ENCODE results near the gene DCC. TPM values are rescaled to one million over a fixed set of nuclear protein-coding genes. Genes with fewer than 3 reads are reported as not detected.

Gene DCC
- total RNA-seq, 2 donors from 2014 or later = 0.10 to 0.48 TPM

- intact Hi-C loops (cut with DNase I) = no loop called here
- no peak for DNase-seq
- Histone ChIP-seq H3K9me3 (no peaks in the 10 kb centered on the region), H3K36me3 (no peaks in the 10 kb centered on the region), H3K27ac (no peak overlapping the region), H3K4me1 (no peaks in the 10 kb centered on the region), H3K27me3 (no peaks in the 10 kb centered on the region), H3K4me3 (no peak overlapping the region), H3K9ac (ENCODE audit: low read depth in 2 of 2, low read length in 2 of 2) (no peak overlapping the region)
- TF ChIP-seq CTCF (IDR thresholded peaks at IDR 0.05) = no peak
These were observed 327.6 kb downstream of the DCC start for GRCh38 chr18:52667463-52668065.

- no peaks in the 10 kb centered on the region for H3K9me3 ChIP-seq
- H3K4me3 ChIP-seq = no peak overlapping the region
- no peak for TF ChIP-seq CTCF (IDR thresholded peaks at IDR 0.05)
- H3K36me3 ChIP-seq = no peaks in the 10 kb centered on the region
- H3K27me3 ChIP-seq = no peaks in the 10 kb centered on the region
- no peak overlapping the region for H3K27ac ChIP-seq
- no peaks in the 10 kb centered on the region for H3K4me1 ChIP-seq
- intact Hi-C loops (cut with DNase I) = no loop called here
- no peak for DNase-seq
- H3K9ac ChIP-seq (ENCODE audit: low read depth in 2 of 2, low read length in 2 of 2) = no peak overlapping the region
These were observed 330.9 kb downstream of the DCC start for GRCh38 chr18:52670896-52671295.

GRCh38 chr18:52678034-52678433, 338.0 kb downstream of the DCC start:
- intact Hi-C loops (cut with DNase I) = no loop called here
- no peaks in the 10 kb centered on the region for H3K4me1 ChIP-seq
- no peak overlapping the region for H3K27ac ChIP-seq
- no peaks in the 10 kb centered on the region for H3K27me3 ChIP-seq
- no peak for DNase-seq
- H3K4me3 ChIP-seq = no peak overlapping the region
- H3K9me3 ChIP-seq = no peaks in the 10 kb centered on the region
- no peak overlapping the region for H3K9ac ChIP-seq (ENCODE audit: low read depth in 2 of 2, low read length in 2 of 2)
- TF ChIP-seq CTCF (IDR thresholded peaks at IDR 0.05) = no peak
- no peaks in the 10 kb centered on the region for H3K36me3 ChIP-seq

- intact Hi-C loops (cut with DNase I) = no loop called here
These were observed 338.6 kb downstream of the DCC start for GRCh38 chr18:52678551-52678950.

GRCh38 chr18:52679354-52679753, 339.4 kb downstream of the DCC start:
- intact Hi-C loops (cut with DNase I) = no loop called here

More at GRCh38 chr18:52678551-52678950, 338.6 kb downstream of the DCC start:
- H3K9ac ChIP-seq (ENCODE audit: low read depth in 2 of 2, low read length in 2 of 2) = no peak overlapping the region
- no peaks in the 10 kb centered on the region for H3K9me3 ChIP-seq
- no peak overlapping the region for H3K4me3 ChIP-seq
- H3K36me3 ChIP-seq = no peaks in the 10 kb centered on the region
- TF ChIP-seq CTCF (IDR thresholded peaks at IDR 0.05) = no peak
- no peak overlapping the region for H3K27ac ChIP-seq
- H3K27me3 ChIP-seq = no peaks in the 10 kb centered on the region
- H3K4me1 ChIP-seq = no peaks in the 10 kb centered on the region
- DNase-seq = no peak

More at GRCh38 chr18:52679354-52679753, 339.4 kb downstream of the DCC start:
- H3K4me1 ChIP-seq = no peaks in the 10 kb centered on the region
- DNase-seq = no peak
- no peak overlapping the region for H3K9ac ChIP-seq (ENCODE audit: low read depth in 2 of 2, low read length in 2 of 2)
- no peaks in the 10 kb centered on the region for H3K27me3 ChIP-seq
- H3K27ac ChIP-seq = no peak overlapping the region
- no peak overlapping the region for H3K4me3 ChIP-seq
- no peaks in the 10 kb centered on the region for H3K9me3 ChIP-seq
- no peak for TF ChIP-seq CTCF (IDR thresholded peaks at IDR 0.05)
- H3K36me3 ChIP-seq = no peaks in the 10 kb centered on the region

All from colonic mucosa (tissue), 4 donors.